ENCODE measurements around the gene CA9. TPM values are rescaled to one million over a fixed set of nuclear protein-coding genes. Genes with fewer than 3 reads are reported as not detected.

CA9 gene
- total and polyA plus RNA-seq, 2 experiments from 2014 or later = 1.1 TPM; not detected in 1

GRCh38 chr9:35664531-35665470 is 8.9 kb upstream of the CA9 start, which contains the start of gene ARHGEF39 (continued):
- TF ChIP-seq ZNF462 (CRISPR knock-in tag; IDR thresholded peaks at IDR 0.05) (no peak), ZNF114 (CRISPR knock-in tag; IDR thresholded peaks at IDR 0.05) (no peak), ZNF331 (CRISPR knock-in tag; IDR thresholded peaks at IDR 0.05; ENCODE audit: low read depth) (no peak), EZH2phosphoT487 (IDR thresholded peaks at IDR 0.05; ENCODE audit: unreplicated experiment) (no peak)

- H3K36me3 ChIP-seq (ENCODE audit: insufficient read depth) = peaks cover 8% of the 10 kb centered on the region; the same call in 1 of the 2 replicates
- peaks cover 8% of the 10 kb centered on the region; the same call in 1 of the 2 replicates for H3K79me2 ChIP-seq (replicated peaks; ENCODE audit: insufficient read depth)
- H3K27me3 Mint-ChIP-seq (ENCODE audit: insufficient read depth, low read depth, poor library complexity) = peaks cover 14% of the 10 kb centered on the region
- H2AFZ ChIP-seq = peak overlapping the region; percentile 97
- no peaks in the 10 kb centered on the region for H3K27me3 ChIP-seq (ENCODE audit: insufficient read depth)
- H3K4me3 Mint-ChIP-seq = peak overlapping the region; percentile 81
- peaks cover 28% of the 10 kb centered on the region for H3K36me3 Mint-ChIP-seq (ENCODE audit: low read depth)
- H3K4me3 ChIP-seq = peak overlapping the region; percentile 90
- DNase-seq (ENCODE audit: low spot score) (no peak), ATAC-seq (no peak)
- H3K9me3 Mint-ChIP-seq = no peaks in the 10 kb centered on the region; the same call in 2 of the 3 replicates
- peak overlapping the region; percentile 29 for H3K27ac Mint-ChIP-seq
- H3K9me2 ChIP-seq (ENCODE audit: insufficient read depth) = peaks cover 12% of the 10 kb centered on the region
- H4K20me1 ChIP-seq (replicated peaks; ENCODE audit: insufficient read depth) = no peaks in the 10 kb centered on the region
- peaks cover 33% of the 10 kb centered on the region for H3K4me1 Mint-ChIP-seq
- peaks cover 15% of the 10 kb centered on the region for H3K4me1 ChIP-seq (ENCODE audit: insufficient read depth)
- no peak overlapping the region for H3K27ac ChIP-seq (ENCODE audit: low read depth)
- peak overlapping the region; percentile 97 for H3K4me2 ChIP-seq
- H3F3A ChIP-seq (replicated peaks; ENCODE audit: low read depth) = peaks cover 13% of the 10 kb centered on the region; the same call in 1 of the 2 replicates
- TF ChIP-seq EZH2phosphoT487 (IDR thresholded peaks at IDR 0.05; ENCODE audit: unreplicated experiment) (no peak), ZNF462 (CRISPR knock-in tag; IDR thresholded peaks at IDR 0.05) (no peak), CTCF (conservative IDR thresholded peaks at IDR 0.05; ENCODE audit: low read depth in 2 of 2) (no peak)
These were observed 8.3 kb upstream of the CA9 start for GRCh38 chr9:35665471-35665818.
